Retina (tissue), 1 donor: Measurements from ENCODE around the gene ME3.
A peak's percentile ranks its signal among the peaks of the same experiment; 100 is the strongest.
"Not testable (repeated sequence)": the region's sequence is repeated elsewhere in the genome, so short reads cannot be mapped to it uniquely, and the experiment has no call there.

Experiments used
- DNase-seq: peaks from one replicate; pipeline ENCODE4 v3.0.0-alpha.2; 2016

The ME3 gene

DNA sequence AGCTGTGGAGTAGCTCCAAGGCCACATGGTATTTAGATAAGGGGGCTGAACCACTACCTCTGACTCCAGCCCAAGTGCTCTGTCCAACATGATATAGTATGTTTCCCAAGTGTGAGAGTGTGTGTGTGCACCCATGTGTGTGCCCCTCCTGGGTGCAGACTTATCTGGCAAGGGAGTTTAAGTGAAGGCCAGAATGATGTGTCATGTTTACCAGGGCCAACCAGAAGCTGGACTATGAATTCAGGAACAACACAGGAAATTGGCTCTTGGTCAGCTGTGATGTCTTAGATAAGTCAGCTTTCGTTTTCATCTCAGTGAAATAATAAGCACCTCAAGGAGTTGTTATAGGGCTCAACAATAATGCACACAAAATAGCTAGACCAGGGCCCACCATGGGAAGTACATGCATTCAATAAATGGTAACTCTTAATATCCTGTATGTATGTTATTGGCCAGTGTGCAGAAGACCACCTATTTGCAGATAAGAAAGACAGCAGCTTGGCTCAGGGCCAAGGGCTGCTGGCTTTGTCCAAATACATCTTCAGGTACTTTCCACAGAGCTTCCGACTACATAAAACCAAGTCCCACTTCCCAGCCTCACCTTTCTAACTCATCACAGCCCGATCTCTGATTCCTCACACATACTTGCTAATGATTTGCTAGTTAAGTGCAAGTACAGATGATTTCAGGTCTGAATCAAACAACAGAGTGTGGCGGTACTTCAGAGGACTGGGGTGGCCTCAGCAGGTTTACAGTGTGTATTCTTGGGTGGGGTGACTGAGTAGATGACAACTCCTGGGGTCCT lies 120.9 kb downstream of the ME3 start:
- no peak for DNase-seq

DNA sequence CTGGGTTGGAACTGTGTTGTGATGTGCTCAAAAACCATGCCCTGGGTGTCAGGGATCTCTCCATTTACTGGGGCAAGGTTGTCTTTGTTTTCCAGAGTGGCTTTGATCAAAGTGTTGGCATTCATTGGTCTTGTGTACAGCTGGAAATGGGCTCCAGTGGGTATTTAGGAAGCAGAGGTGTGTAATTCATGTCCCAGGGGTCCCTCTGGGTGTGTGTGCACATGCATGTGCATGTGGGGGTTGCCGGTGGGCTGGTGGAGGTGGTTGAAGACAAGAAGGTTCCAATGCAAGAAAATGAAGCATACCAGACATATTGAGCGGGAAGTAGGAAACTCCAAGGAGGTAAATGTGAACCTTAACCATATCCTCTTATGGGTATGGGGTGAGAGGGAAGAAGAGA lies 121.7 kb downstream of the ME3 start:
- DNase-seq = no peak

DNA sequence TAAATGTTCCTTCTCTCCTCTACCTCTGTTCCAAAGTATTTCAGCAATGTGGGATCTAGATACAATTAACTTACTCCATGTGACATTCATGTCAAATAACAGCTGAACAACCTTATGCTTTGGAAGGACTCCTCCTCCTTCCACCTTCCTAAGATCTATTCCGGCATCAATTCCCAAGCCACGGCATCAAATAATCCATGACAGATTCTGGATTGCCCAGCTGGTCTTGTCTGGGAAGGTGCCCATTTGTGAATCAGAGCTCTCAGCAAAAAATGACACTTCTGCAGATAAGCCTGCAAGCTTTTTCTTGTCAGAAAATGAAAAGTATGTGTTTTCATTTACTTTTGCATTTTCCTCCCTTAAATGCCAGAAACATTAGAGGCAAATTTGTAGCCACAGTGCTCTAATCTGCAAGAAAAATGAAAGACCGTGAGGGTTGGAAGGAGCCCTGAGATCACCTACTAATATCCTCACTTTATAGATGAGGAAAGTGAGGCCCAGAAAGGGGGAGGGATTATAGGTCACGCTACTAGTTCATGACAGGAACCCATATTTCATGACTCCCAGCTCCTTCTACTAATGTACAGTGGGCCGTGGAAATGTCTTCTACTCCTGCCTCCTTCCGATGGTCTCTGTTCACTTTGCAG lies 124.0 kb downstream of the ME3 start:
- DNase-seq = no peak

DNA sequence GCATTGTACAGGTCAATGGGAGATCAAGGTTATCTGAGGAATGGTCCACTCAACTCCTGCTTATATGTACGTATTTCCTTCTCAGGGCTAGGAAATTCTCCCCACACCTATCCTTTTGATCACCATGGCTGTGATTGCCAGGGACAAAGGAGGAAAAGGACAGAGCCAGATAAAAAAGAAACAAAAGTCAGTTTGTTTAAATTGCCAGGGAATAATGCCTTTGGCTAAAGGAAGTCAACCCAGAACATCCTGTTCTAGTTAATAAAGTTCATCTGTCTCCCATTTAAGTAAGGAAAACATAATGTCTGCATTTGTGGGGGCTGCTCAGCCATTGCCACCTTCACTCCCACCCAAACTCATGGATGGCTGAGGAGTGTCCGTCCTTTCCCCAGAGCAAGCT lies 124.7 kb downstream of the ME3 start:
- DNase-seq = no peak

DNA sequence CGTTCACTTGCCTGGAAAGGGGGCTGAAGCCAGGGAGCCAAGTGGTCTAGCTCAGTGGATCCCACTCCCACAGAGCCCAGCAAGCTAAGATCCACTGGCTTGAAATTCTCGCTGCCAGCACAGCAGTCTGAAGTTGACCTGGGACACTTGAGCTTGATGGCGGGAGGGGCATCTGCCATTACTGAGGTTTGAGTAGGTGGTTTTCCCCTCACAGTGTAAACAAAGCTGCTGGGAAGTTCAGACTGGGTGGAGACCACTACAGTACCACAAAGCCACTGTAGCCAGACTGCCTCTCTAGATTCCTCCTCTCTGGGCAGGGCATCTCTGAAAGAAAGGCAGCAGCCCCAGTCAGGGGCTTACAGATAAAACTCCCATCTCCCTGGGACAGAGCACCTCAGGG lies 131.1 kb downstream of the ME3 start:
- not testable (repeated sequence) for DNase-seq

DNA sequence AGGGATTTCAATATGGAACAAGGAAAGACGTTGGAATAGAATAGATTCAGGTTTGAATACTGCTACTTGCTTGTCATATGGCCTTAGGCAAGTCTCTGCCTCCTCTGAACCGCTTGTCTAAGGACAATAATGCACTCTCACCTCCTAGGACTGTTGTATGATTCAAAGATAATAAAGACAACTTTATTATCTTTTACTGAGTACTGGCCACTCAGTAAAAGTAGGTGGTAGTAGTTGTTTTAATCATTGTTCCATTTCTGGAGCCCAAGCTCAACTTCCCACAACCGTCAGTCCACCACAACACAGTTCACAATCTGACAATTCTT lies 134.2 kb downstream of the ME3 start:
- no peak for DNase-seq

DNA sequence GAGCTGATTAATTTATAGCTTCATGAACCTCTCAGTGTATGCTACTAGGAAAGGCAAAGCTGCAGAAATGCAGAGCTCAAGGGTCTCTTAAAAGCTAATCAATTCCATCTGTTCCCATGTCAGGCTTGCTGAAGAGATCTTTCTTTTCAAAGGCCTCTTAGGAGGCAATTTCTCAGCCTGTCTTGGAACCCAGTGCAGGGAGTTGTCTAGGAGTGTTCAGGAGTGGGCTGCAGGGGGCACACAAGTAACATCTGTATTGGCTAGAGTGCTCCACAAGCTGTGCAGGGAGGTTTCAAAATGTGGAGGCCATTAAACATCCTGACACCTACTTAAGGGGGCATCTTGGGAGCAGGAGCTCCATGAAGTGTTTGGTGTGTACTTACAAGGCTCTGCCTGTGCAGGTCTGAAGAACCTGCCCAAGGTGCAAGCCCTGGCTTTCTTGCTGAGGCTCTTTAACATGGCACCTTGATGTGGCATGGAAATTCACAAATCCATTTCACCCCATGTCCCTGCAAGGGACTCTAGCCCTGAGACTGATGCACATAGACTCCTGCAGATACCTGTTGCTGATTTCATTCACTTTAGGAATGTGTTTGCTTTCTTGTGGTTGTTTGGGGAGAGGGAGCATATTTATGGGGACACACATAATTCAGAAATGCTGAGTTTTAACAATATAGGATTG lies 134.7 kb downstream of the ME3 start:
- no peak for DNase-seq

DNA sequence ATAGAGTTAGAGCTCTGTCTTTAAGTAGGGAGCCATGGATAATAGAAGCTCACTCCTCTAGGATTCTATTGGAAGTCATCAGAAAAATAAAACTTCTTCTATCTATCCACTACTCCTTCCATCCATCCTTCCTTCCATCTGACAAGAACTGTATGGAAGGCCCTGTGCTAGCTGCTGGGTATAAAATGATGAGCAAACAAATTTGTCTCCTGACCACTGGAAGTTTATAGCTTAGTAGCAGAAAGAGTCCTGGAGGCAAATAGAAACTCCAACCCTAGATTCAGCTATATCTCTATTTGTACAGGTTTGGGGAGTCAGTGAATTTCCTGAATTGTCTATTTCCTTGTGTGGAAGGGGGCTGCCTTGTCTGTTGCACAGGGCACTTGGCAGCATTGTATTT lies 136.6 kb downstream of the ME3 start:
- DNase-seq = no peak

DNA sequence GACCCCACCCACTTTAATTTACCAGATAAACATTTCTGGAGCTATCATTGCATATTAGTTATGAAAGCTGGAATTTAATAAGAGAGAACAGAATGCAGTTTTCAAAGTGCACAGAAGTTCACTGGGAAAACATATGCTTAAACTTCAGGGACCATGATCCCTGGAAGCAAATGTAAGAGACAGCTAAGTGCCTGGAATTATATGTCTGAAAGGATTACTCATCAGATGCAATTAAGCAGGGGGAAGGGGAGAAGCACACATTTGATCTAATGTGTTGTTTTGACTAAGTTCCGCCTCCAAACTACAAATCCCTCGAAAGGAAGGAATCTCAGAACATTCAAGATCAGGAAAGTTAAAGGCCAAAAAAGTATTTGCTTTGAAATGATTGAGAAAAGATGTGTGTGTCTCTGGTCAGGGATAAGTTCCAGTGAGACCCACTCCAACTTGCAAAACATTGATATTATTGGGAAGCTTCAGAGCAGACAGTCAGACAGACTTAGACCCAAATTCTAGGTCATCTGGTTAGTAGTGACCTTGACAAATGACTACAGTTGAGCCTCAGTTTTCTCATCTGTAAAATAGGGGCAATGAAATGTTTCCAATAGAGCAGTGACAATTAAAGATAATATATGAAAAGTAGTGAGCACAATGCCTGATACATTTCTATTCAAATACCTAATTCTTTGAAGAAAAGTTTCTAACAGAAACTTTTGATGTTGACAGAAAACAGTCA lies 147.6 kb downstream of the ME3 start:
- peak; percentile 33 for DNase-seq

DNA sequence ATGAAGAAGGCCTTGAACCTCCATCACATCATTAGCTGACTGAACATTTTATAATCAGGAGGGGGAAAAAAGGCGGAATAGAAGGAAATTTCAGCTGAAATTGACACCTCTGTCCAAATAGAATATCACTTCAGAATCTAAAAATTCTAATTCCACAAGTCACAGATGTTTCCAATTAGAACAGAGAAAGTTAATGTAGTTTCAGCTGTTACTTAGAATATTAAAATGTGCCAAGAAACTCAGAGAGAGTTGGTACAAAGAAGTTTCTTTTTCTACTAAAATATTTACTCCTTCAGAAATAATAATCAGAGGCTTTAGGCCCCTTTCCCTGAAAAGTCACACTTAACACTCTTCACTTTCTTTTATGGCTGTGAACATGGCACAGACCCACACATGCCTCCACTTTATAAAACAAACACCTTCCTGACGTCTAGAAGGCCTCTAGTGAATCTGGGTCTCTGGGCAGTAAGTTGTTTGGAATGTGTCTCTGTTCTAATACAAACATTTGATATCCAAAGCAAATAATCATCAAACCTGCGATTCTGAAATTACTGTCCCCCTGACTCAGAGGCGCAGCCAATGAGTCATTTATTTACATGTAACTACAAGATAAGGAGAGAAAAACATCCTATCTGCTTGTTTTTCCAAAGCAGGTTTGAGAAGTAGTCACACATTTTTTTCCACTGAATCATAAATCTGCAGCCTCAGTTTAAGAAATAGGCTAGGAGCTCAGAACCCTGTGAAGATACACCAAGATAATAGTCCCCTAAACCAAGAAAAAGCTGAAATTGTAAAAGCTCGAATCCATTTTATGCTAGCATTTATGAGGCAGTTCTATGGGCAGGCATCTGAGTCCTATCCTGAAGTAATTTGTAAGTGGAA lies 148.4 kb downstream of the ME3 start:
- DNase-seq = no peak

DNA sequence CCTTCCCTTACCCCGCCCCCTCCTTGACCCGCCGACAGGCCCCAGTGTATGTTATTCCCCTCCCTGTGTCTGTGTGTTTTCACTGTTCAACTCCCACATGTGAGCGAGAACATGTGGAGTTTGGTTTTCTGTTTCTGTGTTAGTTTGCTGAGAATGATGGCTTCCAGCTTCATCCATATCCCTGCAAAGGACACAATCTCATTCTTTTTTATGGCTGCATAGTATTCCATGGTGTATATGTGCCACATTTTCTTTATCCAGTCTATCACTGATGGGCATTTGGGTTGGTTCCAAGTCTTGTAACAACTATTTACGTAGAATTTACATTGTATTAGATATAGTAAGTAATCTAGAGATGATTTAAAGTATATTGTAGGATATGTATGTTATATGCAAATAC lies 149.9 kb downstream of the ME3 start:
- DNase-seq = not testable (repeated sequence)

DNA sequence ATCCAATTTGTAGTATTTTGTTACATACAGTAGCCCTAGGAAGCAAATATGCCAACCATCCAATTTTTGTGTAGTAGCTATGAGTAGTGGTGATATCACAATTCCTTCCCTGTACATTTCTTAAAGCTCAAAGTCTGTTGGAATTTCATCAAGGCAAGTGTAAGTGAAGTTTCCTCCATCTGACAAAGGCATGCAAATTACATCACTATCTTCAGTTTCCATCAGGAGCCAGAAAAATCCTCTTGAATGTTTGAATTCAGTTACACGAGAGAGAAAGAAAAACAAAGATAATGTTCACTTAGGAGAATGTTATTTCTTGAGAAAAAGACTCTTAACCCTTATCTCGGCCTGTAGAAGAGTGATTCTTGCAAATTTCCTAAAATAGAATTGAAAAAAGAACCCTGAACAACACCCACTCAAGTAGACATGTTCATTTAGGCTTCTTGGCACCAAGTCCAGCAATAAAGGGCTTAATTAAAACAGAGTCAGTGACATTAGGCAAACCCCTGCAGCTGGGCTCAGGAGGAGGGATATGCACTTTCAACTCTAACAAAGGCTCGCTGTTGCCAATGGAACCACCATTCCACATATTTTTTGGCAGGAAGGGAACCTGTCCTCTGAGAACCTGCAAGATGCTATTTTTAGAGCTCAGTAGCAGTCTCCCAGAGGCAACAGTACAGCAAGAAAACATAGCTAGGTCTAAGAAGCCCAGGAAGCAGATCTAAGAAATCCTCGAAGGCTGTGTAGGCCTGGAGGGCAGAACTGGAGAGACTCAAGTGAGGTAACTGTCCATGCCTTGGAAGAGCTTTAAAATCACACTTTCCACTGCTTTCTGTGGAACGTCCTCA lies 153.1 kb downstream of the ME3 start:
- DNase-seq = no peak

DNA sequence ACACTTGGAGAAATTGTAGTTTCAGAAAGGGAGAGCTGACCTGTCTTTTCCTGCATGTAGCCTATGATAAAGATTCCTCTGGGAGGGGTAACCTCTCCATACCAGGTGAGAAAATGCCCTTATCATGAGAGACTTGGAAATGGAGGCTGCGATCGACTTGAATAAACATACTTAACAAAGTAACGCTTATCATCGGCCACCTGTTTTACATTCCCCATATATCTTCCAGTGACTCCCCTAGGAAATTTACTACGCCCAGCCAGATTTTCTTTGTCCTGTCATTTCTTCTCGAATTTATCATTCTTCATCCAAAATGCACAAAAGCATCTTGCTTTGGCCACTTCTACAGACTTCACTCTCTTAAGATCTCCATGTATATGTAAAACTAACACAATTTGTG lies 154.2 kb downstream of the ME3 start:
- no peak for DNase-seq

DNA sequence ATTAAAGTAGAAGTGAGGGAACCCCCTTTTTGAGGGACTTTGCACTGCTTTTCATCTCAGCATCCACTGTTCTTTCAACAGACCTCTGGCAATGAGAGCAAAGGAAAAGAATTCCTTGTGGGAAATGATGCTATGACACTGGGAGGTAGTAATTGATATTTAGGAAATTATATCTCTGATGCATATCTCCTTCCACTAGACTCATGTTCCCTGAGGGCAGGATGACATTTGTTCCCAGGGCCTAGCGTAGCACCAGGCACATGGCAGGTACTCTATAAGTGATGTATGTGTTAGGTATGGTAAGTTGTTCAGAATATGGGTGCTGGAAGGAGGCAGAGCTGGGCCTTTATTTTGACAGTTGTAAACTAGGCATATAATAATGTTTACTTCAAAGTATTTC lies 154.9 kb downstream of the ME3 start:
- DNase-seq = no peak

DNA sequence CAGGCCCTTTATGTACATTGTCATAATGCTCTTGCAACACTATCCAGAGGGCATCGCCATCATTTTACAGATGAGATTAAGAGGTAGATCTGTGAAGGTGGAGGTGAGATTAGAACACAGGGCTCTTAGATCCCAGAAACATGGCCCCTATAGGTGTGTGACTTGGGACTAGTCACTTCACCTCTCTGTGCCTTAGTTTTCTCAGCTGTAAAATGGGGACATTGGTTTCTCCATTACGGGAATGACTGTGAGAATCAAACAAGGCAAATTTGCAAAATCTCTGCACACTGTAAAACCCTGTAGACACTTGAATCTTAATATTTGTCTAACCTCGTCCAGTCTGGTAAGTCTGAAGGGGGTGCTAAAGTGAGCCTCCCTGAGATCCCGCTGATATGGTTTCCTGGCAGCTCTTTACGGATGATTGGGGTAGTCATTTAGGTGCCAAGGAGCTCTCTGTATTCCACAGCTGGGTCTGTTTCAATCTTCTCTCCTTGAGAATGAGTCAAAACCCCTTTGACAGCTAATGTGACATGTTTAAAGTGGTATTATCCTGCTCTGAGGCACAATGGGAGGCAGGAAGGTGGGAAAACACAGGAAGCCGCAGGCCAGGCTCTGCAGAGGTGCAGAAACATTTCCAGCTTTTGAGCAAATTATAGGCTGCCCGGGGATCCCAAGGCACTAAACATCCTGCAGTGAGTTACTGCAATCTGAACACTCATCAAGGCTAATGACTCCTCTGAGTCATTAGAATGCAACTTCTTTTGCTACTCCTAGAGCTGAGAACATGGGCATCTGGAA lies 156.9 kb downstream of the ME3 start:
- no peak for DNase-seq

DNA sequence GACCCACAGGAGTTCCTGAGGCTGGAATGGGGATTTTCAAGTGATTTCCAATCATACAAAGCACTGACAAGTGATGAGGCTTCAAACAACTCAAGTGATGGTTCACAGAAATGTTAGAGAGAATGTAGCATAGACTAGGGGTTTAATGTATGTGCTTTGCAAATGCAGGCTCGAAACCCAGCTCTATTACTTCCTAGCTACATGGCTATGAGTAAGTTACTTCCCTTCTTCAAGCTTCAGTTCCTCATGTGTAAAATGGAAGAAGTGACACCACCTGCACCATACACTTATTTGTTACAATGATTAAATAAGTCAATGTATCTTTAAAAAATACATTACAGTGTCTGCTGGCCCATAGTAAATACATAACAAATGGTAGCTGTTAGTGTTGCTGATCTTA lies 158.0 kb downstream of the ME3 start:
- no peak for DNase-seq

DNA sequence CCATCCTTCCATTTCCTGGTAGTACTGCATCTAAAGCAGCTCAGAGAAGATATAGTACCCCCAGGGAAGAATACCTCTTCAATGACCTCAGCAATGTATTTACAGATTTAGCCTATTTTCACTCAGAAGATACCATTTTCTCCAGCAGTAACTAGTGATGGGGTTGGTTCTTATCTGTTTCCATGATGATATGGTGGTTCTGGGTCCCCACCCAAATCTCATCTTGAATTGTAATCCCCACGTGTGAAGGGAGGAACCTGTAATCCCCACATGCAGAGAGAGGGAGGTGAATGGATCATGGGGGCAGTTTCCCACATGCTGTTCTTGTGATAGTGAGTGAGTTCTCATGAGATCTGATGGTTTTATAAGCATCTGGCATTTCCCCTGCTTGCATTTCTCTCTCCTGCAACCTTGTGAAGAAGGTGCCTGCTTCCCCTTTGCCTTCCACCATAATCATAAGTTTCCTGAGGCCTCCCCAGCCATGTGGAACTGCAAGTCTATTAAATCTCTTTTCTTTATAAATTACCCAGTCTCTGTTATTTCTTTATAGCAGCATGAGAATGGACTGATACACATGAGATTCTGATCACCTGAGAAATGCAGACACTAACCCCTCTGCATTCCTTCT lies 158.6 kb downstream of the ME3 start:
- no peak for DNase-seq

DNA sequence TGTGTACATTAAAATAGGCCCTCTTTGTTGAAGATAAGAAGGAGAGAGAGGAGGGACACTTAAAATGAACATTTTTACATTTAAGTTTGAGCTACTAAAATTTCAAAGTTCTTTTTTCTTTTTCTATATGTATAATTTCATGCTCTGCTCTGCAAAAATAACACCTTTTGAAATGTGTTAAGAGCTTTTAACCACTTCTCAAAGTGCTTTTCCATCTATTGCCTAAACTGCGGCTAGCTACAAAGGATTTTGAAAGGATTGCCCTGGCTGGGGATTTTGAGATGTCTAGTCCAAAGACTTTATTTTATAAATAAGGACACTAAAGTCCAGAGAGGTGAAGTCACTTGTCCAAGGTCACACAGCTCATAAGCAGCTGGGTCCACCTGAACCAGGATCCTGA lies 159.3 kb downstream of the ME3 start:
- DNase-seq = no peak

DNA sequence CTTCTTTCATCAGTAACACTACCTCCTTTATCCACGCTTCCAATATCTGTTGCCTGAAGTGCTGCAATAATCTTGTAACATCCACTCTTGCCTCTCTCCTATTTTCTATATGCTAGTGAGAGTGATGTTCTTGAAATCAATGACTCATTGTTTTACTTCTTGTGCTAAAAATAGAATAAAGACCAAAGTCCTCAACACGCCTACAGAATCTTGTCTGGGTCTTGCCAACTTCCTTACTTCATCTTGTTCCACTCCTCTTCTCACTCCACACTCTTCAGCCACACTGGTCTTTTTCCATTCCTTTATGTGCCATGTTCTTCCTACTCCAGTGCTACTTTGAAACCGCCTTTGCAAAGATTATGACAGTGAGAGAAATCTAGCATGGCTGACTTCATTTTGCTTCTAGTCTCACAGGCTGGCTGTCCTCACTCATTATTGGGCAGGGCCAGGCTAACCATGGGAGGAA lies 161.3 kb downstream of the ME3 start:
- no peak for DNase-seq

DNA sequence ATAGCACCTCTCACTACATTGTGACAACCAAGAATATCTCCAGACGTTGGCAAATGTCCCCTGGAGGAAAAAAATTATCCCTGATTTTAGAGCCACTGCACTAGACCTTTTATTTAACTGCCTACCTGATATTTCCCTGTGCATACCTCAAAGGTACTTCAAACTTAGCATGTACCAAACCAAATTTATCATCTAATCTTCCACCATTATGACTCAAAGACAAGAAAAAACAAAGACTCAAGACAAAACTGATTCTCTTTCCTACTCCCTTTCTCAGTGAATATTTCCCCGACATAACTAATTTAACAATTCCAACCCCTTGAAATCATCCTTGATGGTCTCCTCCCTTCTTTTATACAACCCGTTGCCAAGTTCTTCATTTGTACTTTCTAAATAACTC lies 161.7 kb downstream of the ME3 start:
- DNase-seq = no peak
